Stimulated activated CD4-positive, alpha-beta T cell treated with anti-CD3 and anti-CD28 coated beads, Interleukin-4, amount 100 ng/mL, for 4 hours (primary cell): ENCODE measurements around the gene SNX20.
A peak's percentile ranks its signal among the peaks of the same experiment; 100 is the strongest.

Experiments used
- DNase-seq, 2 experiments: peaks; one replicate each; pipeline ENCODE4 v3.0.0-alpha.2; 2020

The SNX20 gene

GRCh38 chr16:50704245-50704644, 23.1 kb upstream of the SNX20 start:
- DNase-seq: no peak

GRCh38 chr16:50702725-50703124, 21.6 kb upstream of the SNX20 start:
- no peak for DNase-seq

- peak; percentile 56 to 81 for DNase-seq
Measured at GRCh38 chr16:50699326-50700159, 18.4 kb upstream of the SNX20 start.

GRCh38 chr16:50697881-50698767, 17.0 kb upstream of the SNX20 start:
- DNase-seq: peak; percentile 52 to 55

GRCh38 chr16:50697421-50697715, 16.3 kb upstream of the SNX20 start:
- DNase-seq: no peak

- DNase-seq: peak; percentile 40 to 50
Measured at GRCh38 chr16:50696575-50697420, 15.7 kb upstream of the SNX20 start.

GRCh38 chr16:50696126-50696525, 15.0 kb upstream of the SNX20 start:
- no peak for DNase-seq

GRCh38 chr16:50695017-50696000, 14.2 kb upstream of the SNX20 start:
- DNase-seq: no peak

- DNase-seq: no peak
Measured at GRCh38 chr16:50694206-50694605, 13.1 kb upstream of the SNX20 start.

- peak in 1 of 2 experiments; percentile 41 for DNase-seq
Measured at GRCh38 chr16:50692999-50693781, 12.1 kb upstream of the SNX20 start, which contains the start of gene NOD2. Gene NOD2, plus strand, starts transcription at chr16:50693606. Its CDS starts 5,890 bp downstream, at chr16:50699496.

GRCh38 chr16:50692644-50692998, 11.5 kb upstream of the SNX20 start:
- no peak for DNase-seq

- DNase-seq: no peak
Measured at GRCh38 chr16:50690177-50690576, 9.1 kb upstream of the SNX20 start.

- DNase-seq: no peak
Measured at GRCh38 chr16:50688867-50689266, 7.8 kb upstream of the SNX20 start.

GRCh38 chr16:50688083-50688482, 7.0 kb upstream of the SNX20 start:
- no peak for DNase-seq

- DNase-seq: no peak
Measured at GRCh38 chr16:50685462-50686063, 4.5 kb upstream of the SNX20 start.

- DNase-seq: peak; percentile 31 to 57
Measured at GRCh38 chr16:50684823-50685461, 3.8 kb upstream of the SNX20 start.

GRCh38 chr16:50683689-50684374, 2.7 kb upstream of the SNX20 start:
- DNase-seq: peak in 1 of 2 experiments; percentile 56

GRCh38 chr16:50680556-50680893, 587 bp downstream of the SNX20 start:
- no peak for DNase-seq
